ENCODE results near the gene LRRC75B.
"Not testable (repeated sequence)": the region's sequence is repeated elsewhere in the genome, so short reads cannot be mapped to it uniquely, and the experiment has no call there.

LRRC75B gene

GRCh38 chr22:24602105-24602749 is 9.4 kb upstream of the LRRC75B start:
- DNase-seq; H3K9me3 ChIP-seq (ENCODE audit: severe bottlenecking); H3K27me3 ChIP-seq (ENCODE audit: insufficient read depth, low read depth, severe bottlenecking); H3K27ac ChIP-seq; H3K36me3 ChIP-seq; H3K4me3 ChIP-seq (ENCODE audit: low read depth, low read length): not testable (repeated sequence)

GRCh38 chr22:24601217-24602104 is 8.6 kb upstream of the LRRC75B start:
- Histone ChIP-seq H3K27me3 (ENCODE audit: insufficient read depth, low read depth, severe bottlenecking) (no peaks in the 10 kb centered on the region), H3K4me3 (ENCODE audit: low read depth, low read length) (no peak overlapping the region), H3K9me3 (ENCODE audit: severe bottlenecking) (peaks cover 2% of the 10 kb centered on the region), H3K27ac (no peak overlapping the region), H3K36me3 (no peaks in the 10 kb centered on the region)
- no peak for TF ChIP-seq CTCF (IDR thresholded peaks at IDR 0.05; ENCODE audit: low read depth, low read length)
- DNase-seq = no peak

- not testable (repeated sequence) for H3K9me3 ChIP-seq (ENCODE audit: severe bottlenecking); H3K4me3 ChIP-seq (ENCODE audit: low read depth, low read length); H3K36me3 ChIP-seq; DNase-seq; H3K27me3 ChIP-seq (ENCODE audit: insufficient read depth, low read depth, severe bottlenecking); H3K27ac ChIP-seq
These were observed 7.3 kb upstream of the LRRC75B start for GRCh38 chr22:24599958-24600715.

- H3K36me3 ChIP-seq = no peaks in the 10 kb centered on the region
- peaks cover 2% of the 10 kb centered on the region for H3K9me3 ChIP-seq (ENCODE audit: severe bottlenecking)
- H3K27ac ChIP-seq = no peak overlapping the region
- no peaks in the 10 kb centered on the region for H3K27me3 ChIP-seq (ENCODE audit: insufficient read depth, low read depth, severe bottlenecking)
- DNase-seq = no peak
- TF ChIP-seq CTCF (IDR thresholded peaks at IDR 0.05; ENCODE audit: low read depth, low read length) = no peak
- no peak overlapping the region for H3K4me3 ChIP-seq (ENCODE audit: low read depth, low read length)
These were observed 6.6 kb upstream of the LRRC75B start for GRCh38 chr22:24599514-24599913.

- not testable (repeated sequence) for H3K4me3 ChIP-seq (ENCODE audit: low read depth, low read length); H3K27me3 ChIP-seq (ENCODE audit: insufficient read depth, low read depth, severe bottlenecking); H3K36me3 ChIP-seq; H3K27ac ChIP-seq; H3K9me3 ChIP-seq (ENCODE audit: severe bottlenecking); DNase-seq
These were observed 4.2 kb upstream of the LRRC75B start for GRCh38 chr22:24597076-24597475.

GRCh38 chr22:24595863-24596262 is 3.0 kb upstream of the LRRC75B start:
- DNase-seq = no peak
- Histone ChIP-seq H3K9me3 (ENCODE audit: severe bottlenecking) (peaks cover 2% of the 10 kb centered on the region), H3K4me3 (ENCODE audit: low read depth, low read length) (no peak overlapping the region), H3K36me3 (no peaks in the 10 kb centered on the region), H3K27ac (no peak overlapping the region), H3K27me3 (ENCODE audit: insufficient read depth, low read depth, severe bottlenecking) (no peaks in the 10 kb centered on the region)
- TF ChIP-seq CTCF (IDR thresholded peaks at IDR 0.05; ENCODE audit: low read depth, low read length) = no peak

GRCh38 chr22:24595228-24595627 is 2.4 kb upstream of the LRRC75B start:
- Histone ChIP-seq H3K27me3 (ENCODE audit: insufficient read depth, low read depth, severe bottlenecking) (no peaks in the 10 kb centered on the region), H3K36me3 (no peaks in the 10 kb centered on the region), H3K9me3 (ENCODE audit: severe bottlenecking) (peaks cover 2% of the 10 kb centered on the region), H3K27ac (no peak overlapping the region), H3K4me3 (ENCODE audit: low read depth, low read length) (no peak overlapping the region)
- no peak for DNase-seq
- no peak for TF ChIP-seq CTCF (IDR thresholded peaks at IDR 0.05; ENCODE audit: low read depth, low read length)
